Activated T-cell treated with anti-CD3 and anti-CD28 coated beads, Interleukin-2, amount 50 U/mL, for 4 hours (primary cell): Measurements from ENCODE around the gene CPED1. TPM values are rescaled to one million over a fixed set of nuclear protein-coding genes. Genes with fewer than 3 reads are reported as not detected.
A peak's percentile ranks its signal among the peaks of the same experiment; 100 is the strongest.
"Not testable (repeated sequence)": the region's sequence is repeated elsewhere in the genome, so short reads cannot be mapped to it uniquely, and the experiment has no call there.

Source experiments
- ATAC-seq, 2 donors: fragments of 200-7000 bp; cut with Tn5 transposase; one replicate each; pipeline ENCODE4 v1.10.0; 2021
- DNase-seq: peaks from one replicate; pipeline ENCODE4 v3.0.0-alpha.2; 2020
- H3K27me3 Mint-ChIP-seq: one replicate; pipeline ENCODE4 v1.8.0; 2021; ENCODE audit warnings: low read depth, mixed read lengths
- H3K36me3 Mint-ChIP-seq: one replicate; pipeline ENCODE4 v1.8.0; 2022; ENCODE audit warnings: mixed read lengths; ENCODE audit not compliant: insufficient read depth
- H3K4me1 Mint-ChIP-seq: one replicate; pipeline ENCODE4 v1.8.0; 2021; ENCODE audit warnings: low read depth, mixed read lengths
- H3K4me3 Mint-ChIP-seq: one replicate; pipeline ENCODE4 v1.8.0; 2021; ENCODE audit warnings: mild to moderate bottlenecking, moderate library complexity, mixed read lengths
- H3K9me3 Mint-ChIP-seq: one replicate; pipeline ENCODE4 v1.8.0; 2021; ENCODE audit warnings: mixed read lengths
- total RNA-seq, 3 donors: library from RNA; stranded (reverse); gene quantifications; one replicate each; pipeline ENCODE4 v1.2.1, GENCODE V29; 2021

The CPED1 gene
- total RNA-seq, 3 donors from 2014 or later = 0.20 to 0.69 (median 0.38) TPM

GRCh38 chr7:121099572-121099971 is 111.1 kb downstream of the CPED1 start:
- ATAC-seq (no peak), DNase-seq (no peak)
- Mint-ChIP-seq H3K4me3 (no peak overlapping the region), H3K36me3 (no peaks in the 10 kb centered on the region), H3K27me3 (peaks cover 6% of the 10 kb centered on the region), H3K4me1 (no peaks in the 10 kb centered on the region), H3K9me3 (no peaks in the 10 kb centered on the region)

- H3K9me3 Mint-ChIP-seq = no peaks in the 10 kb centered on the region
- no peak overlapping the region for H3K4me3 Mint-ChIP-seq
Observed at GRCh38 chr7:121101083-121101482, 112.6 kb downstream of the CPED1 start.

GRCh38 chr7:121101621-121102020 is 113.1 kb downstream of the CPED1 start:
- peaks cover 6% of the 10 kb centered on the region for H3K27me3 Mint-ChIP-seq
- H3K4me3 Mint-ChIP-seq = no peak overlapping the region
- H3K4me1 Mint-ChIP-seq = no peaks in the 10 kb centered on the region
- H3K36me3 Mint-ChIP-seq = no peaks in the 10 kb centered on the region
- ATAC-seq = no peak
- H3K9me3 Mint-ChIP-seq = no peaks in the 10 kb centered on the region
- no peak for DNase-seq

More at GRCh38 chr7:121101083-121101482, 112.6 kb downstream of the CPED1 start:
- Mint-ChIP-seq H3K4me1 (no peaks in the 10 kb centered on the region), H3K27me3 (peaks cover 6% of the 10 kb centered on the region), H3K36me3 (no peaks in the 10 kb centered on the region)
- DNase-seq (no peak), ATAC-seq (no peak)

GRCh38 chr7:121102619-121103018 is 114.1 kb downstream of the CPED1 start:
- H3K27me3 Mint-ChIP-seq = peaks cover 5% of the 10 kb centered on the region
- no peaks in the 10 kb centered on the region for H3K9me3 Mint-ChIP-seq
- no peak for DNase-seq
- no peaks in the 10 kb centered on the region for H3K4me1 Mint-ChIP-seq
- H3K36me3 Mint-ChIP-seq = no peaks in the 10 kb centered on the region
- ATAC-seq = no peak
- H3K4me3 Mint-ChIP-seq = no peak overlapping the region

GRCh38 chr7:121103086-121103485 is 114.6 kb downstream of the CPED1 start:
- peaks cover 4% of the 10 kb centered on the region for H3K27me3 Mint-ChIP-seq
- no peaks in the 10 kb centered on the region for H3K9me3 Mint-ChIP-seq
- no peak overlapping the region for H3K4me3 Mint-ChIP-seq
- no peak for ATAC-seq
- no peak for DNase-seq
- no peaks in the 10 kb centered on the region for H3K36me3 Mint-ChIP-seq
- no peaks in the 10 kb centered on the region for H3K4me1 Mint-ChIP-seq

- Mint-ChIP-seq H3K4me3 (no peak overlapping the region), H3K9me3 (no peaks in the 10 kb centered on the region), H3K4me1 (no peaks in the 10 kb centered on the region), H3K27me3 (peaks cover 4% of the 10 kb centered on the region), H3K36me3 (no peaks in the 10 kb centered on the region)
- no peak for DNase-seq
- no peak for ATAC-seq
Observed at GRCh38 chr7:121103579-121103978, 115.1 kb downstream of the CPED1 start.

GRCh38 chr7:121105262-121105661 is 116.8 kb downstream of the CPED1 start:
- no peak overlapping the region for H3K4me3 Mint-ChIP-seq

GRCh38 chr7:121107923-121108498 is 119.5 kb downstream of the CPED1 start:
- no peak for DNase-seq
- H3K36me3 Mint-ChIP-seq = no peaks in the 10 kb centered on the region
- H3K9me3 Mint-ChIP-seq = no peaks in the 10 kb centered on the region
- ATAC-seq = peak; percentile 63 to 73
- no peak overlapping the region for H3K4me3 Mint-ChIP-seq
- H3K4me1 Mint-ChIP-seq = no peaks in the 10 kb centered on the region
- H3K27me3 Mint-ChIP-seq = peaks cover 14% of the 10 kb centered on the region

More at GRCh38 chr7:121105262-121105661, 116.8 kb downstream of the CPED1 start:
- ATAC-seq = no peak
- Mint-ChIP-seq H3K9me3 (no peaks in the 10 kb centered on the region), H3K4me1 (no peaks in the 10 kb centered on the region), H3K27me3 (peaks cover 8% of the 10 kb centered on the region), H3K36me3 (no peaks in the 10 kb centered on the region)
- DNase-seq = no peak

GRCh38 chr7:121109145-121109544 is 120.6 kb downstream of the CPED1 start:
- no peak for ATAC-seq
- Mint-ChIP-seq H3K4me3 (no peak overlapping the region), H3K9me3 (no peaks in the 10 kb centered on the region), H3K36me3 (no peaks in the 10 kb centered on the region), H3K4me1 (no peaks in the 10 kb centered on the region), H3K27me3 (peaks cover 11% of the 10 kb centered on the region)
- DNase-seq = no peak

GRCh38 chr7:121113288-121113687 is 124.8 kb downstream of the CPED1 start:
- Mint-ChIP-seq H3K4me1 (no peaks in the 10 kb centered on the region), H3K9me3 (no peaks in the 10 kb centered on the region), H3K27me3 (peaks cover 11% of the 10 kb centered on the region), H3K36me3 (no peaks in the 10 kb centered on the region), H3K4me3 (no peak overlapping the region)
- no peak for DNase-seq
- no peak for ATAC-seq

- H3K36me3 Mint-ChIP-seq = no peaks in the 10 kb centered on the region
- ATAC-seq = no peak
- no peaks in the 10 kb centered on the region for H3K4me1 Mint-ChIP-seq
- DNase-seq = no peak
- H3K4me3 Mint-ChIP-seq = no peak overlapping the region
- H3K27me3 Mint-ChIP-seq = peaks cover 4% of the 10 kb centered on the region
- H3K9me3 Mint-ChIP-seq = no peaks in the 10 kb centered on the region
Observed at GRCh38 chr7:121116396-121116795, 127.9 kb downstream of the CPED1 start.

GRCh38 chr7:121119047-121119446 is 130.5 kb downstream of the CPED1 start:
- DNase-seq (no peak), ATAC-seq (no peak)
- Mint-ChIP-seq H3K36me3 (no peaks in the 10 kb centered on the region), H3K4me1 (no peaks in the 10 kb centered on the region), H3K4me3 (no peak overlapping the region), H3K27me3 (no peaks in the 10 kb centered on the region), H3K9me3 (no peaks in the 10 kb centered on the region)

GRCh38 chr7:121123032-121123431 is 134.5 kb downstream of the CPED1 start:
- Mint-ChIP-seq H3K36me3 (no peaks in the 10 kb centered on the region), H3K9me3 (no peaks in the 10 kb centered on the region), H3K4me3 (no peak overlapping the region), H3K4me1 (no peaks in the 10 kb centered on the region), H3K27me3 (no peaks in the 10 kb centered on the region)
- no peak for ATAC-seq
- DNase-seq = no peak

GRCh38 chr7:121125454-121125853 is 136.9 kb downstream of the CPED1 start:
- not testable (repeated sequence) for DNase-seq, ATAC-seq, H3K9me3 Mint-ChIP-seq, H3K4me1 Mint-ChIP-seq, H3K36me3 Mint-ChIP-seq, H3K4me3 Mint-ChIP-seq, H3K27me3 Mint-ChIP-seq

GRCh38 chr7:121126201-121126600 is 137.7 kb downstream of the CPED1 start:
- no peaks in the 10 kb centered on the region for H3K27me3 Mint-ChIP-seq
- H3K36me3 Mint-ChIP-seq = no peaks in the 10 kb centered on the region
- H3K4me3 Mint-ChIP-seq = no peak overlapping the region
- no peaks in the 10 kb centered on the region for H3K9me3 Mint-ChIP-seq
- ATAC-seq (no peak), DNase-seq (no peak)
- H3K4me1 Mint-ChIP-seq = no peaks in the 10 kb centered on the region
